WERI-Rb-1 (cell line): Measurements from ENCODE around the gene PCDHGC5.

ENCODE experiments used
- DNase-seq: peaks from one replicate; pipeline ENCODE4 v3.0.0-alpha.2; 2020
- H3K27ac ChIP-seq: fragments of 250-450 bp; sonication (Bioruptor Pico); 2 replicates; pipeline ENCODE4 v1.5.1; 2020; ENCODE audit warnings: mild to moderate bottlenecking, moderate library complexity
- H3K27me3 ChIP-seq: fragments of 250-450 bp; sonication (Bioruptor Pico); 2 replicates; pipeline ENCODE4 v1.5.1; 2021; ENCODE audit warnings: mild to moderate bottlenecking, low read depth, moderate library complexity; ENCODE audit not compliant: insufficient read depth, severe bottlenecking
- H3K36me3 ChIP-seq: fragments of 250-450 bp; sonication (Bioruptor Pico); 2 replicates; pipeline ENCODE4 v1.5.1; 2020; ENCODE audit warnings: mild to moderate bottlenecking, moderate library complexity
- H3K4me3 ChIP-seq: 2 replicates; pipeline ENCODE4 v1.5.1; 2011; ENCODE audit warnings: low read depth, mild to moderate bottlenecking, control low read depth, low read length
- H3K9me3 ChIP-seq: fragments of 250-450 bp; sonication (Bioruptor Pico); 2 replicates; pipeline ENCODE4 v1.5.1; 2021; ENCODE audit warnings: mild to moderate bottlenecking, moderate library complexity; ENCODE audit not compliant: severe bottlenecking
- TF ChIP-seq, protein P1 (sequence below): IDR thresholded peaks from 2 replicates; pipeline ENCODE4 v1.5.1; 2011; ENCODE audit warnings: low read depth, mild to moderate bottlenecking, control low read depth, inconsistent platforms, low read length

Gene PCDHGC5

DNA sequence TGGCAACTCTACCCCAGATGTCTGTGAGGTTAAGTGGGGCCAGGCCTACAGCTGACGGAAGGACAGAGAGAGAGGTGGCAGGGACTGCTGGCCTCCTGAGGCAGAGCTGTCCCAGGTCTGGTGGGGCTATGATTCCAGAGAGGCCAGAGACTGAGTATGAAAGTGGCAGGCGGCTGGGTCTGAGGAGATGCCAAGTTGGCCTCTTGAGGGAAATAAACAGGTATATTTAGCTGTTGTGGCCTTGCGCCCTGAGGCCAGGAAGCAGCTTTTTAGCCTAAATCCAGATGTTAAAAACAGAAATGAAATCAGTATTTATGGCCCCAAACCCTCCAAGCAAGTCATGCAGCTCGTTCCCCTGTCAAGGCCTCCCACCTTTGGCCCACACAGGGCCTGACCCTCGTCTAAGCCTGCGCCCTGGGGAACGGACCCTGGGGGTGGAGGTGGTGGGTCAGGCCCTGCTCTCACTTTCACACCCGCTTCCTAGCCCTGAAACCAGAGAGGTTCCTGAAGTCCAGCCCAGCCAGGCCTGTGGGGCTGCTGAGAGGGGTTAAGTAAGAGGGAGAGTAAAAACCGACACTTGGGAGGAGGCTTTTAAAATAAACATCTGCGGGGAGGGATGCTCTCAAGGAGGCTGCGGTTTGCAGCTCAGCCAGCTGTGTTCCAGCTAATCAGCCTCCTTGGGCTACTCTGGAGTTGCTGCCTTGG, 18.7 kb downstream of the PCDHGC5 start:
- H3K27ac ChIP-seq, result no peak overlapping the region
- H3K4me3 ChIP-seq, result no peak overlapping the region
- H3K36me3 ChIP-seq, result peaks cover under 1% of the 10 kb centered on the region; the same call in 1 of the 2 replicates
- no peak for DNase-seq
- TF ChIP-seq, protein P1, sequence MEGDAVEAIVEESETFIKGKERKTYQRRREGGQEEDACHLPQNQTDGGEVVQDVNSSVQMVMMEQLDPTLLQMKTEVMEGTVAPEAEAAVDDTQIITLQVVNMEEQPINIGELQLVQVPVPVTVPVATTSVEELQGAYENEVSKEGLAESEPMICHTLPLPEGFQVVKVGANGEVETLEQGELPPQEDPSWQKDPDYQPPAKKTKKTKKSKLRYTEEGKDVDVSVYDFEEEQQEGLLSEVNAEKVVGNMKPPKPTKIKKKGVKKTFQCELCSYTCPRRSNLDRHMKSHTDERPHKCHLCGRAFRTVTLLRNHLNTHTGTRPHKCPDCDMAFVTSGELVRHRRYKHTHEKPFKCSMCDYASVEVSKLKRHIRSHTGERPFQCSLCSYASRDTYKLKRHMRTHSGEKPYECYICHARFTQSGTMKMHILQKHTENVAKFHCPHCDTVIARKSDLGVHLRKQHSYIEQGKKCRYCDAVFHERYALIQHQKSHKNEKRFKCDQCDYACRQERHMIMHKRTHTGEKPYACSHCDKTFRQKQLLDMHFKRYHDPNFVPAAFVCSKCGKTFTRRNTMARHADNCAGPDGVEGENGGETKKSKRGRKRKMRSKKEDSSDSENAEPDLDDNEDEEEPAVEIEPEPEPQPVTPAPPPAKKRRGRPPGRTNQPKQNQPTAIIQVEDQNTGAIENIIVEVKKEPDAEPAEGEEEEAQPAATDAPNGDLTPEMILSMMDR, result no peak
- H3K9me3 ChIP-seq, result no peaks in the 10 kb centered on the region
- no peaks in the 10 kb centered on the region for H3K27me3 ChIP-seq

DNA sequence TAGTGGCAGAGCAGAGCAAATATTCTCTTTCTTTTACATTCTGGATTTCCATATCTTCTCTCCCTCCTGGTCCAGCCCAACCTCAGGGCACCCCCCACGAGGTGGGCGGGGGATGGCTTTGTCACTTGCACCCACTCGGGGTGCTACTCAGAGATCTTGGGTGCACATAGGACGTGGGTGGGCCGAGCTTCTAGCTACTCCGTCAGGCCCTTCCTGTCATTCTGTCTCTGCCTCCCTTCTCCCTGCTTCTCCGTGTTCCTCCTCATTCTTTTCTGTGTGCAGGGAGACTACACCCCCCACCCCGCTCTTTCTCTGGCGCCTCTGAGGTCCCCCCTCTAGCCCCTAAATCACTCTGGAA, 19.5 kb downstream of the PCDHGC5 start:
- Histone ChIP-seq H3K27me3 (no peaks in the 10 kb centered on the region), H3K9me3 (no peaks in the 10 kb centered on the region), H3K27ac (peak overlapping the region; percentile 56), H3K4me3 (peak overlapping the region; percentile 39), H3K36me3 (peaks cover 5% of the 10 kb centered on the region; the same call in 1 of the 2 replicates)
- TF ChIP-seq, protein P1, result no peak
- DNase-seq, result no peak

DNA sequence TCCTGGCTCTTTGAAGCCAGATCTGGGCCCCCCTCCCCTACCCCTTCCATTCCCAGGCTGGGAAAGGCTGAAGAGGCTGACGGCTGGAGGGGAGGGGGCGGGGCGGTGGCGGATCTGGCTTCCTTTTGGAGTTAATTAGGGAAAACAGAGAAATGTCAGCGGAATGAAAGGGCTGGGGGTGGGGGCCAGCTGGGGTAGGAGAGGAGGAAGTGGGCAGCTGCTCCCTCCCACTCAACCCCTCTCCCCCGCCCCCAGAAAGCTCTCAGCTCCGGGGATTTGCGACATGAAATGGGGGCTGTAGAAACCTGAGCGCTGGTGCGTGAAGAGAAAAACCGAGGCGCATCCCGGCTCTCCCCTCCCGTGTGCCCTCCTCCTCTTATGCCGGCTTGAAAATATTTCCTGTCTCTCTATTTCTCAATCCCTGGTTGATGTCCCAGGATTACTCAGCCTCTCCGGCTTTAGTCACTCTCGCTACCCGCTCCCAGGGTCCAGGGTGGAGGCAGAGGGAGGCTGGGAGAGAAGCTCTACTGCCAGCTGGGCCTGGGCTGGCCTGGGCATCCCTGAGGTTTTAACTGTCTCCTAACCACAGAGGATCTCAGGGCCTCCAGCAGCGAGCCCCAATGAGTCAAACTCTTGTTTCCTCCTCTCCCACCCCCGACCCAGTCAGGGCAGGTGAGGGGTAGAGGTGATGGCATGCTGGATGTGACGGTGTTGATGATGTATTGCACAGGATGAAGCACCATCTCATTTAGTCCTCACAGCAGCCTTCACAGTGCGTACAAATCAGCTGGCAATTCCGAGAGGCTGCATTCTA, 20.1 kb downstream of the PCDHGC5 start:
- DNase-seq, result peak; percentile 74
- Histone ChIP-seq H3K4me3 (peak overlapping the region; percentile 39), H3K9me3 (no peaks in the 10 kb centered on the region), H3K36me3 (peaks cover 5% of the 10 kb centered on the region; the same call in 1 of the 2 replicates), H3K27me3 (no peaks in the 10 kb centered on the region), H3K27ac (peak overlapping the region; percentile 56)
- TF ChIP-seq, protein P1, result no peak

DNA sequence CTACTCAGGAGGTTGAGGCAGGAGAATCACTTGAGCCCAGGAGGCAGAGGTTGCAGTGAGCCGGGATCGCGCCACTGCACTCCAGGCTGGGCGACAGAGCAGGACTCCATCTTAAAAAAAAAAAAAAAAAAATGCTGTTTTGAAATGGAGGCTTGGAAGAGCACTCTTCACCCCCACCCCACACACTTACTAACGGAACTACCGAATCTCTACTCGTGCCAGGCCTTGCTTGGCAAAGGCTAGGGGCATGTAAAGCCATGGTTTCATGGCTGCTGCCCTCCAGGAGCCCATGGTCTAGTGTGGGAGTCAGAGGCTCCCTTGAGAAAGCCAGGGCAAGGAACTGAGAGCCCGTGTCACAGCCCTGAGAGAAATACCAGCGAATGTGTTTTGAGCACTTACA, 21.3 kb downstream of the PCDHGC5 start:
- Histone ChIP-seq H3K9me3 (no peaks in the 10 kb centered on the region), H3K27ac (no peak overlapping the region), H3K36me3 (peaks cover 5% of the 10 kb centered on the region; the same call in 1 of the 2 replicates), H3K27me3 (no peaks in the 10 kb centered on the region), H3K4me3 (no peak overlapping the region)
- TF ChIP-seq, protein P1, result no peak
- DNase-seq, result no peak

DNA sequence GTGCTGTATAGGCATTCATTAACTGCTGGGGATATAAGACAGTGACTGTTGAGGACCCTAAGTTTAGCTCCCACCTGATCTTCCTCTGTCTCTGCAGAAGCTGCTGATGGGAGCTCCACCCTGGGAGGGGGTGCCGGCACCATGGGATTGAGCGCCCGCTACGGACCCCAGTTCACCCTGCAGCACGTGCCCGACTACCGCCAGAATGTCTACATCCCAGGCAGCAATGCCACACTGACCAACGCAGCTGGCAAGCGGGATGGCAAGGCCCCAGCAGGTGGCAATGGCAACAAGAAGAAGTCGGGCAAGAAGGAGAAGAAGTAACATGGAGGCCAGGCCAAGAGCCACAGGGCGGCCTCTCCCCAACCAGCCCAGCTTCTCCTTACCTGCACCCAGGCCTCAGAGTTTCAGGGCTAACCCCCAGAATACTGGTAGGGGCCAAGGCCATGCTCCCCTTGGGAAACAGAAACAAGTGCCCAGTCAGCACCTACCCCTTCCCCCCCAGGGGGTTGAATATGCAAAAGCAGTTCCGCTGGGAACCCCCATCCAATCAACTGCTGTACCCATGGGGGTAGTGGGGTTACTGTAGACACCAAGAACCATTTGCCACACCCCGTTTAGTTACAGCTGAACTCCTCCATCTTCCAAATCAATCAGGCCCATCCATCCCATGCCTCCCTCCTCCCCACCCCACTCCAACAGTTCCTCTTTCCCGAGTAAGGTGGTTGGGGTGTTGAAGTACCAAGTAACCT, 22.1 kb downstream of the PCDHGC5 start:
- H3K9me3 ChIP-seq, result no peaks in the 10 kb centered on the region
- H3K4me3 ChIP-seq, result no peak overlapping the region
- no peaks in the 10 kb centered on the region for H3K27me3 ChIP-seq
- H3K27ac ChIP-seq, result no peak overlapping the region
- TF ChIP-seq, protein P1, result no peak
- peaks cover 6% of the 10 kb centered on the region for H3K36me3 ChIP-seq
- no peak for DNase-seq
